H1 (cell line): Measurements from ENCODE around the gene SMARCAL1. TPM values are rescaled to one million over a fixed set of nuclear protein-coding genes. Genes with fewer than 3 reads are reported as not detected.

Experiments used
- CTCF ChIA-PET: fragments of 300-600 bp; sonication (Branson Sonifier 250); formaldehyde crosslinking; loops from one replicate; lab custom pipeline; 2021; ENCODE audit not compliant: partially characterized antibody; lab: Charles Lee
- POLR2A ChIA-PET: fragments of 300-600 bp; sonication (Branson Sonifier 250); formaldehyde crosslinking; loops from one replicate; lab custom pipeline; 2021; ENCODE audit warnings: inconsistent platforms; ENCODE audit not compliant: partially characterized antibody; lab: Charles Lee
- DNase-seq, 2 experiments: peaks; one replicate each; pipeline versions ENCODE4 v3.0.0 to v3.0.0-alpha.2; 2010 to 2022; ENCODE audit warnings: low spot score in 2 of 2, low read depth in 1 of 2, mixed read lengths in 1 of 2
- FAIRE-seq: peaks from 2 replicates; lab custom pipeline; 2011; peaks lifted over from hg19 to GRCh38; lab: Jason Lieb, UNC
- H2AFZ ChIP-seq: 2 replicates; pipeline ENCODE4 v1.8.1; 2012; ENCODE audit warnings: low read length, inconsistent platforms
- H2AK5ac ChIP-seq: 2 replicates; pipeline ENCODE4 v1.6.1; 2013; ENCODE audit warnings: low read depth, low read length
- H2BK120ac ChIP-seq: replicated peaks from 2 replicates; pipeline ENCODE3; 2013; ENCODE audit warnings: low read depth, low read length, inconsistent platforms
- H2BK12ac ChIP-seq: 2 replicates; pipeline ENCODE4 v1.6.1; 2013; ENCODE audit warnings: low read depth, low read length
- H2BK15ac ChIP-seq: 2 replicates; pipeline ENCODE4 v1.6.1; 2013; ENCODE audit warnings: low read length
- H2BK20ac ChIP-seq: 2 replicates; pipeline ENCODE4 v1.6.1; 2013; ENCODE audit warnings: low read length
- H2BK5ac ChIP-seq: 2 replicates; pipeline ENCODE4 v1.6.1; 2013; ENCODE audit warnings: low read depth, low read length
- H3K14ac ChIP-seq: 2 replicates; pipeline ENCODE4 v1.6.1; 2013; ENCODE audit warnings: inconsistent platforms; ENCODE audit not compliant: insufficient read length
- H3K18ac ChIP-seq: 2 replicates; pipeline ENCODE4 v1.6.1; 2013; ENCODE audit warnings: low read length; ENCODE audit errors: extremely low read depth
- H3K23ac ChIP-seq: 2 replicates; pipeline ENCODE4 v1.6.1; 2013; ENCODE audit warnings: inconsistent platforms; ENCODE audit not compliant: insufficient read length
- H3K23me2 ChIP-seq: 2 replicates; pipeline ENCODE4 v1.6.1; 2013; ENCODE audit warnings: low read depth, low read length
- H3K27ac ChIP-seq: 2 replicates; pipeline ENCODE4 v1.6.1; 2011; ENCODE audit warnings: low read depth, low read length, inconsistent platforms
- H3K27me3 ChIP-seq, 4 experiments: replicated peaks in 1 of 4; 1 replicate in 1 of 4; 2 replicates in 3 of 4; pipeline versions ENCODE4 v1.6.1 to v1.8.1; 2011 to 2013; ENCODE audit warnings: low read length in 3 of 4, mild to moderate bottlenecking in 3 of 4, inconsistent platforms in 2 of 4, mixed read lengths in 2 of 4, moderate library complexity in 1 of 4; ENCODE audit not compliant: control insufficient read depth in 3 of 4, insufficient read depth in 3 of 4; ENCODE audit errors: extremely low read depth in 1 of 4
- H3K36me3 ChIP-seq, 4 experiments: 2 replicates each; pipeline versions ENCODE4 v1.6.1 to v1.8.1; 2011 to 2013; ENCODE audit warnings: mild to moderate bottlenecking in 4 of 4, low read length in 3 of 4, moderate library complexity in 2 of 4, control low read depth in 1 of 4, inconsistent platforms in 1 of 4; ENCODE audit not compliant: insufficient read depth in 4 of 4, control insufficient read depth in 2 of 4
- H3K4ac ChIP-seq: replicated peaks from 2 replicates; pipeline ENCODE3; 2013; ENCODE audit warnings: low read length, low read depth, mixed read lengths, inconsistent platforms; ENCODE audit not compliant: insufficient read length
- H3K4me1 ChIP-seq, 4 experiments: replicated peaks in 1 of 4; 1 replicate in 1 of 4; 2 replicates in 3 of 4; pipeline versions ENCODE4 v1.6.1 to v1.8.1; 2011 to 2013; ENCODE audit warnings: low read length in 3 of 4, inconsistent platforms in 2 of 4, mixed read lengths in 1 of 4; ENCODE audit not compliant: insufficient read depth in 4 of 4, control insufficient read depth in 3 of 4
- H3K4me2 ChIP-seq, 2 experiments: 2 replicates each; pipeline versions ENCODE4 v1.6.1 to v1.8.1; 2011 to 2013; ENCODE audit warnings: low read depth in 2 of 2, low read length in 2 of 2, control low read depth in 1 of 2, inconsistent platforms in 1 of 2, mild to moderate bottlenecking in 1 of 2; ENCODE audit not compliant: insufficient read depth in 1 of 2
- H3K4me3 ChIP-seq, 4 experiments: fragments of 200-600, 300-600 bp in 1 of 4; sonication (generic), shearing (Covaris generic), sonication (Bioruptor Twin) in 1 of 4; 2 replicates each; pipeline versions ENCODE4 v1.5.1 to v1.8.1; 2011 to 2016; ENCODE audit warnings: low read length in 4 of 4, low read depth in 3 of 4, control low read depth in 2 of 4, inconsistent platforms in 2 of 4, mild to moderate bottlenecking in 2 of 4, mixed read lengths in 1 of 4, moderate library complexity in 1 of 4; ENCODE audit not compliant: insufficient read depth in 2 of 4; ENCODE audit errors: extremely low read depth in 1 of 4
- H3K56ac ChIP-seq: replicated peaks from 2 replicates; pipeline ENCODE3; 2013; ENCODE audit warnings: low read depth, mild to moderate bottlenecking, mixed read lengths, low read length, inconsistent platforms; ENCODE audit not compliant: insufficient read length
- H3K79me1 ChIP-seq: 2 replicates; pipeline ENCODE4 v1.6.1; 2013; ENCODE audit warnings: low read depth, low read length, control low read depth
- H3K79me2 ChIP-seq, 2 experiments: 2 replicates each; pipeline versions ENCODE4 v1.6.1 to v1.8.1; 2012 to 2013; ENCODE audit warnings: low read length in 2 of 2, mild to moderate bottlenecking in 2 of 2, inconsistent platforms in 1 of 2; ENCODE audit not compliant: insufficient read depth in 2 of 2, control insufficient read depth in 1 of 2
- H3K9ac ChIP-seq, 4 experiments: replicated peaks in 1 of 4; 1 replicate in 1 of 4; 2 replicates in 3 of 4; pipeline versions ENCODE4 v1.6.1 to v1.8.1; 2011 to 2013; ENCODE audit warnings: low read depth in 3 of 4, low read length in 3 of 4, control low read depth in 2 of 4, mild to moderate bottlenecking in 2 of 4, moderate library complexity in 2 of 4, inconsistent platforms in 1 of 4; ENCODE audit errors: extremely low read depth in 1 of 4
- H3K9me3 ChIP-seq, 2 experiments: 2 replicates each; pipeline versions ENCODE4 v1.6.1 to v1.8.1; 2012 to 2013; ENCODE audit warnings: mild to moderate bottlenecking in 2 of 2, moderate library complexity in 2 of 2, control low read depth in 1 of 2, inconsistent platforms in 1 of 2, low read depth in 1 of 2, low read length in 1 of 2, mixed read lengths in 1 of 2; ENCODE audit not compliant: insufficient read depth in 2 of 2
- H4K20me1 ChIP-seq, 2 experiments: replicated peaks in 1 of 2; 2 replicates each; pipeline versions ENCODE3 to v1.8.1; 2011 to 2013; ENCODE audit warnings: inconsistent platforms in 2 of 2, low read length in 2 of 2, mild to moderate bottlenecking in 1 of 2; ENCODE audit not compliant: insufficient read depth in 2 of 2, control insufficient read depth in 1 of 2
- H4K5ac ChIP-seq: 2 replicates; pipeline ENCODE4 v1.6.1; 2013; ENCODE audit warnings: low read length, low read depth, mixed read lengths, inconsistent platforms; ENCODE audit not compliant: insufficient read length
- H4K8ac ChIP-seq: 2 replicates; pipeline ENCODE4 v1.8.0; 2013; ENCODE audit warnings: mild to moderate bottlenecking, moderate library complexity, low read length, inconsistent platforms; ENCODE audit not compliant: insufficient read depth; ENCODE audit errors: extremely low read depth
- H4K91ac ChIP-seq: replicated peaks from 2 replicates; pipeline ENCODE3; 2013; ENCODE audit warnings: low read length, mixed read lengths, inconsistent platforms; ENCODE audit not compliant: insufficient read length
- BCL11A ChIP-seq, 2 experiments: IDR thresholded peaks; one replicate each; pipeline ENCODE4 v1.6.1; 2011; ENCODE audit warnings: low read depth in 2 of 2, low read length in 2 of 2, mild to moderate bottlenecking in 2 of 2
- CHD2 ChIP-seq: IDR thresholded peaks from 2 replicates; pipeline ENCODE4 v1.6.1; 2012; ENCODE audit warnings: low read length, improper control_type of control experiment
- CTBP2 ChIP-seq: IDR thresholded peaks from 2 replicates; pipeline ENCODE4 v1.7.0; 2011; ENCODE audit warnings: borderline replicate concordance, mild to moderate bottlenecking, moderate library complexity, mixed read lengths, low read length; ENCODE audit not compliant: insufficient read depth, insufficient read length
- EGR1 ChIP-seq: IDR thresholded peaks from 2 replicates; pipeline ENCODE4 v1.6.1; 2011; ENCODE audit warnings: low read depth, low read length, borderline replicate concordance
- EP300 ChIP-seq, 2 experiments: IDR thresholded peaks; 1 replicate in 1 of 2; 2 replicates in 1 of 2; pipeline ENCODE4 v1.6.1; 2011 to 2012; ENCODE audit warnings: low read depth in 2 of 2, low read length in 2 of 2, mild to moderate bottlenecking in 2 of 2, borderline replicate concordance in 1 of 2, inconsistent platforms in 1 of 2, moderate library complexity in 1 of 2
- HDAC2 ChIP-seq, 2 experiments: fragments of 300-600 bp in 1 of 2; sonication (generic) in 1 of 2; IDR thresholded peaks; 2 replicates each; pipeline ENCODE4 v1.6.1; 2011 to 2012; ENCODE audit warnings: low read depth in 2 of 2, low read length in 2 of 2, mild to moderate bottlenecking in 2 of 2, moderate library complexity in 2 of 2, borderline replicate concordance in 1 of 2, inconsistent platforms in 1 of 2
- KDM1A ChIP-seq: fragments of 200-600, 300-600 bp; sonication (generic); IDR thresholded peaks from 2 replicates; pipeline ENCODE4 v1.7.1; 2016; ENCODE audit warnings: mild to moderate bottlenecking, low read length, borderline replicate concordance
- KDM5A ChIP-seq: fragments of 200-600 bp; IDR thresholded peaks from 2 replicates; pipeline ENCODE4 v1.7.1; 2012; ENCODE audit warnings: mild to moderate bottlenecking, low read length, inconsistent platforms, mixed read lengths
- PHF8 ChIP-seq: fragments of 200-600 bp; sonication (generic); conservative IDR thresholded peaks from 2 replicates; pipeline ENCODE4 v1.7.1; 2012; ENCODE audit warnings: low read depth, mild to moderate bottlenecking, inconsistent platforms, low read length, moderate library complexity
- YY1 ChIP-seq: IDR thresholded peaks from 2 replicates; pipeline ENCODE4 v1.6.1; 2011; ENCODE audit warnings: low read depth, mild to moderate bottlenecking, low read length
- WGBS, 2 experiments: shearing (Covaris generic) in 1 of 2; methylation state at CpG; one replicate each; pipeline versions ENCODE4 v1.1.6 to v1.1.7; 2013 to 2015; ENCODE audit warnings: low lambda C conversion rate in 2 of 2, mixed read lengths in 2 of 2, inconsistent platforms in 1 of 2, low coverage in 1 of 2, missing lambda C conversion rate in 1 of 2; ENCODE audit not compliant: insufficient replicate concordance in 2 of 2, insufficient coverage in 1 of 2, insufficient read length in 1 of 2; ENCODE audit errors: extremely low coverage in 1 of 2, missing lambda C conversion rate in 1 of 2; 5-methylcytosine and 5-hydroxymethylcytosine counted together
- polyA plus RNA-seq, 7 experiments: library from polyadenylated mRNA; depleted of rRNA in 3 of 7; stranded (reverse) in 5 of 7; unstranded in 2 of 7; fragments of >200 nt in 5 of 7; fragments of 200-250 nt in 2 of 7; gene quantifications; 1 replicate in 5 of 7; 2 replicates in 1 of 7; 4 replicates in 1 of 7; pipeline versions ENCODE4 v1.2.1 to v1.2.3, GENCODE V29; 2011 to 2013; ENCODE audit warnings: missing spikeins in 2 of 7, mixed read lengths in 2 of 7
- total RNA-seq: library from RNA; stranded (reverse); fragmentation: NEBNext Ultra II Directional; extraction: Animal tissue kit (Norgen Biotek cat#: 25700); gene quantifications from 2 replicates; pipeline ENCODE4 v1.2.1, GENCODE V29; 2021
- TF ChIP-seq, protein P1 (sequence below): IDR thresholded peaks from 2 replicates; pipeline ENCODE4 v1.6.1; 2012; ENCODE audit warnings: inconsistent platforms

Gene SMARCAL1
- total and polyA plus RNA-seq, 2 of the 8 experiments (the other 6 are each of a cell fraction or from before 2014, with no cell fraction given): 17.6 to 17.9 TPM

DNA sequence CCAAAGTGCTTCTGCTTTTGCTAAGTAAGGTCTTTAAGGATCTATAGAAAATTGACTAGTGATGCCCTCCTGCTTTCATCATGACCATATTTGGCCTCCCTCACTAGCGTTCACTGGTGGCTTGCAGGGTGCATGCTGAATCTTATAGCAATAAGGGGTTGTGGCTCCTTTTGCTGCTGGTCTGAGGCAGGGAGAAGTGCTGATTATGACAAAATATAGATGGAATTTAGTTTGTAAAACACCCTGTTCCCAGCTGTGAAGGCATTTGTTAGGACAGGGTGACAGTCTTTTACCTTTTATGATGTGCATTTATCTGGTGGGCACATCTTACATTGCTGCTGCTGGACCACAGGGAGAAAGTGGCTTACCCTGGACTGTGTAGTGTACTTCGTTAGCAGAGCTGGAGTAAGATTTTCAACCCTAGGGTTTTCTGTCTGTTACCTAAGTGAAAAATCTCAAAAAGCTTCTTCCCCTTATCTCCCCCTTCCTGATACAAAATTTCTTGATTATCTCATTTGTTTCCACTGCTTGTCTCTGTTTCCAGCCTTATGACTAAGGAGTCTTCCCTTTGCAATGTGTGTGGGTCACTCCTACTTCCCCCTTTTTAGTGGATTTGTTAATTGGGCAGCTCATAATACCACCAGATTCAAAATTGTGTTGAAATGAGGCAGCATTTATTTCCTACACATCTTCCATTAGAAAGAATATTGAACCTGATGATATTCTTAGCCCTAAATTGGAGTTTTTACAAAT, 65.2 kb downstream of the SMARCAL1 start:
- H3K36me3 ChIP-seq: peaks cover 0 to 9% (median 0%) of the 10 kb centered on the region in 4 experiments; a peak in 2 of 8 replicates
- ChIA-PET CTCF (interaction anchor here (1.1 to 2.0 kb wide), 3 partner anchors 14 to 42 kb away, joined by 3 to 7 read pairs (median 4); no protein-coding TSS in a partner anchor), POLR2A (interaction anchor here (0.8 to 1.2 kb wide), 3 partner anchors 11 to 27 kb away, joined by 3 to 4 read pairs (median 3); partner anchors contain the start of gene RPL37A)
- H3K79me1 ChIP-seq: no peaks in the 10 kb centered on the region
- H3K18ac ChIP-seq: no peak overlapping the region
- no peaks in the 10 kb centered on the region for H3K4me1 ChIP-seq
- H3K4me2 ChIP-seq: no peak overlapping the region
- H4K8ac ChIP-seq: no peak overlapping the region
- no peaks in the 10 kb centered on the region for H3K79me2 ChIP-seq
- H4K5ac ChIP-seq: no peak overlapping the region
- H4K20me1 ChIP-seq: peaks cover 0 to 2% of the 10 kb centered on the region in 2 experiments
- no peak overlapping the region for H2AK5ac ChIP-seq
- H3K9ac ChIP-seq: no peak overlapping the region
- FAIRE-seq: no peak
- WGBS, 2 experiments: 89% methylated on average over 2 of the region's 2 CpGs; no CpG with 5 or more reads in 1 of the 2 experiments
- no peak overlapping the region for H3K27ac ChIP-seq
- H3K4ac ChIP-seq: no peak overlapping the region
- no peak overlapping the region for H2BK120ac ChIP-seq
- no peak overlapping the region for H2AFZ ChIP-seq
- H3K23ac ChIP-seq: no peak overlapping the region
- H4K91ac ChIP-seq: no peak overlapping the region
- no peak overlapping the region for H2BK12ac ChIP-seq
- H3K9me3 ChIP-seq: no peaks in the 10 kb centered on the region
- H2BK15ac ChIP-seq: no peak overlapping the region
- no peak overlapping the region for H2BK20ac ChIP-seq
- no peaks in the 10 kb centered on the region for H3K23me2 ChIP-seq
- DNase-seq: no peak
- H2BK5ac ChIP-seq: no peak overlapping the region
- no peaks in the 10 kb centered on the region; a peak in 1 of 7 replicates for H3K27me3 ChIP-seq
- no peak overlapping the region for H3K4me3 ChIP-seq
- H3K56ac ChIP-seq: no peak overlapping the region
- H3K14ac ChIP-seq: no peak overlapping the region
- no peak for TF ChIP-seq EP300 (IDR thresholded peaks at IDR 0.05; ENCODE audit: borderline replicate concordance in 1 of 2, low read depth in 2 of 2, low read length in 2 of 2)
- TF ChIP-seq KDM5A: no peak
- TF ChIP-seq CHD2: no peak
- TF ChIP-seq BCL11A (IDR thresholded peaks at IDR 0.05; ENCODE audit: low read depth in 2 of 2, low read length in 2 of 2): no peak
- TF ChIP-seq CTBP2: no peak
- no peak for TF ChIP-seq PHF8
- no peak for TF ChIP-seq EGR1
- no peak for TF ChIP-seq YY1
- no peak for TF ChIP-seq KDM1A
- no peak for TF ChIP-seq HDAC2 (IDR thresholded peaks at IDR 0.05; ENCODE audit: borderline replicate concordance in 1 of 2, low read depth in 2 of 2, low read length in 2 of 2)
- TF ChIP-seq, protein P1, sequence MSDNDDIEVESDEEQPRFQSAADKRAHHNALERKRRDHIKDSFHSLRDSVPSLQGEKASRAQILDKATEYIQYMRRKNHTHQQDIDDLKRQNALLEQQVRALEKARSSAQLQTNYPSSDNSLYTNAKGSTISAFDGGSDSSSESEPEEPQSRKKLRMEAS: no peak
